ENCODE measurements around the gene WDR43. TPM values are rescaled to one million over a fixed set of nuclear protein-coding genes. Genes with fewer than 3 reads are reported as not detected.

WDR43 gene
- total RNA-seq, 1 donor from 2014 or later, result 21.0 TPM

DNA sequence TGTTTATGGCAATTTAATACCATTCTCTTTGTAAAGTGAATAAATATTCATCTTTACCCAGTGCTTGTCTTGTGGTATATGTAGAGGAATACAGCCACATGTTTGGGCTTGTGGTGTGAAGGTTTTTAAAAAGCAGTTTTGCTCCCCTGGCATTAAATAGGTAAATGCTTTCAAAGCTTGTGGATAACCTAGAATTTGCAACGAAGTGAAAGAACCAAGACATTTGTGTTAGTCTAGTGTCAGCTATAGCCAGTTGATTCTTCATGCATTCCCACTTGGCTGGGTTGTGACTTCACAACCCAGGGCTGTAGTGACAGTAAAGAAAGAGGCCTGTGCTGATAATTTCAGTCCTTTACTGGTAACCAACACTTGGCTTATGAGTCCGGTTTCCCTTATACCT is 53.7 kb downstream of the WDR43 start:
- no peak for DNase-seq
- Histone ChIP-seq H3K4me1 (peaks cover 11% of the 10 kb centered on the region), H3K27me3 (ENCODE audit: low read depth) (no peaks in the 10 kb centered on the region), H3K4me3 (no peak overlapping the region), H3K27ac (replicated peaks) (no peak overlapping the region), H3K36me3 (peaks cover 64% of the 10 kb centered on the region), H3K9me3 (replicated peaks) (peaks cover 6% of the 10 kb centered on the region)
- TF ChIP-seq, protein P1, sequence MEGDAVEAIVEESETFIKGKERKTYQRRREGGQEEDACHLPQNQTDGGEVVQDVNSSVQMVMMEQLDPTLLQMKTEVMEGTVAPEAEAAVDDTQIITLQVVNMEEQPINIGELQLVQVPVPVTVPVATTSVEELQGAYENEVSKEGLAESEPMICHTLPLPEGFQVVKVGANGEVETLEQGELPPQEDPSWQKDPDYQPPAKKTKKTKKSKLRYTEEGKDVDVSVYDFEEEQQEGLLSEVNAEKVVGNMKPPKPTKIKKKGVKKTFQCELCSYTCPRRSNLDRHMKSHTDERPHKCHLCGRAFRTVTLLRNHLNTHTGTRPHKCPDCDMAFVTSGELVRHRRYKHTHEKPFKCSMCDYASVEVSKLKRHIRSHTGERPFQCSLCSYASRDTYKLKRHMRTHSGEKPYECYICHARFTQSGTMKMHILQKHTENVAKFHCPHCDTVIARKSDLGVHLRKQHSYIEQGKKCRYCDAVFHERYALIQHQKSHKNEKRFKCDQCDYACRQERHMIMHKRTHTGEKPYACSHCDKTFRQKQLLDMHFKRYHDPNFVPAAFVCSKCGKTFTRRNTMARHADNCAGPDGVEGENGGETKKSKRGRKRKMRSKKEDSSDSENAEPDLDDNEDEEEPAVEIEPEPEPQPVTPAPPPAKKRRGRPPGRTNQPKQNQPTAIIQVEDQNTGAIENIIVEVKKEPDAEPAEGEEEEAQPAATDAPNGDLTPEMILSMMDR (IDR thresholded peaks at IDR 0.05; ENCODE audit: borderline replicate concordance), result no peak
- intact Hi-C loops (cut with micrococcal nuclease), result no loop called here

DNA sequence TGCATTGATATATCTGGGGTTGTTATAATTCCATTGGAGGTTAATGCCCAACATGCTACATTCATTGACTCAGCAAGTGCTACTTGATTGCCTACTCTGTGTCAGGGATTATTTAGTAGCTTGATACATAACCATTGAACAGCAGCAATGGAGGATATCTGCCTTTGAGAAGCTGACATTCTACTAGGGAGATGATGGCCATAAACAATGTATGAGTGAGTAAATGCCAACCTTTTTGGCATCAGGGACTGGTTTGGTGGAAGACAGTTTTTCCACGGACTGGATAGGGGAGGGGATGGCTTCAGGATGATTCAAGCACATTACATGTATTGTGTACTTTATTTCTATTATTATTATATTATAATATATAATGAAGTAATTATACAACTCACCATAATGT is 54.7 kb downstream of the WDR43 start:
- Histone ChIP-seq H3K27me3 (ENCODE audit: low read depth) (no peaks in the 10 kb centered on the region), H3K4me3 (no peak overlapping the region), H3K27ac (replicated peaks) (no peak overlapping the region), H3K9me3 (replicated peaks) (peaks cover 6% of the 10 kb centered on the region), H3K36me3 (peaks cover 54% of the 10 kb centered on the region), H3K4me1 (peaks cover 11% of the 10 kb centered on the region)
- intact Hi-C loops (cut with micrococcal nuclease), result no loop called here
- no peak for DNase-seq
- TF ChIP-seq, protein P1 (IDR thresholded peaks at IDR 0.05; ENCODE audit: borderline replicate concordance), result no peak

DNA sequence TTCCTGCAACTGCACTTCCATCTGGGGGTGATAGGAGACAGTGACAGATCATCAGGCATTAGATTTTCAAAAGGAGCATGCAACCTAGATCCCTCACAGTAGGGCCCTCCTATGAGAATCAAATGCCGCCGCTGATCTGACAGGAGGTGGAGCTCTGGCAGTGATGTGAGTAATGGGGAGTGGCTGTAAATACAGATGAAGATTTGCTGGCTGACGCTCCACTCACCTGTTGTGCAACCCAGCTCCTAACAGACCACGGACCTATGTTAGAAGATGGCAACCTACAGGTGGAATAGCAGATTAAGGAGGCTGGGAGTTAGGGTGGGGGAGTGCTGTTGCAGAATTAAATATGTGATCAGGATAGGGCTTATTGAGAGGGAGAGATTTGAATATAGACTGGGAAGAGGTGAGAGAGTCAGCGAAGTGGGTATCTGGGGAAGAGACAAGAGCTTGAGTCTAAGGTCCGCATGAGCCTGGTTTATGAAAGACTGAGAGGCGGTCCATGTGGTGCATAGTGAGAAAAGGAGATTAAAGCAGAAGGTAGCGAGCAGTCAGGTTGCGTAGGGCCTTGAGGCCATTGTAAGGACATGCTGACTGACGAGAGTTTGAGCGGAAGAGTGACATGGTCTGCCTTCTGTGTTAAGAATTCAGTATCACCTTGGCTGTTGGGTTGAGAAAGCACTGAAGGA is 55.3 kb downstream of the WDR43 start:
- TF ChIP-seq, protein P1 (IDR thresholded peaks at IDR 0.05; ENCODE audit: borderline replicate concordance), result no peak
- Histone ChIP-seq H3K4me3 (no peak overlapping the region), H3K9me3 (replicated peaks) (peaks cover 6% of the 10 kb centered on the region), H3K27me3 (ENCODE audit: low read depth) (no peaks in the 10 kb centered on the region), H3K36me3 (peaks cover 48% of the 10 kb centered on the region), H3K4me1 (peaks cover 11% of the 10 kb centered on the region), H3K27ac (replicated peaks) (no peak overlapping the region)
- DNase-seq, result no peak
- intact Hi-C loops (cut with micrococcal nuclease), result no loop called here

DNA sequence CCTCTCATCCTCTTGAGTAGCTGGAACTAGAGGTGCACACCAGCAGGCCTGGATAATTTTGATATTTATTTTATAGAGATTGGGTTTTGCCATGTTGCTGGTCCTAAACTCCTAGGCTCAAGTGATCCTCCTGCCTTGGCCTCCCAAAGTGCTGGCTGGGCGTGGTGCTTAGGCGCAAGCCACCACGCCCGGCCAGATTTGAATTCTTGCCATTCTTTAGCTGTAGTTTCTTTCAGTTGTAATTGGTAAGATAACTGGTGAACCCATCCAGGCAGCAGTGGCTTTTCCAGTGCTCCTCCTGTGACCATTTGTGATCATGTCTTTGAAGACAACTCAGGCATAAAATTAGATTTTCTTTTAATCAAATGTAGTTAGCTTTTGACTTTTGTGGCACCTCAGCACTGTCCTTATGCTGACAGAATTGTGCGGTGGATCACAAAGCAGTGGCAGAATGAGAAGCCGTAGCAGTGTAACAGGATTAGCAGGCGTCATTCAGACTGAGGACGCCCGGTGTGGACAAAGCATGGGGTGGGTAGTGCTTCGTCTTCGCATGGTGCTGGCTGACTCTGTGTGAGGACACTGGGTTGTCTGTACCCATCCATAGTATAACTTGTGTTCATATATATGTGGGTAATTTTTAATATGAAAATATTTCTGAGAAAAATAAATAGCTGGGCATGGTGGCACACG is 56.6 kb downstream of the WDR43 start:
- H3K4me3 ChIP-seq, result no peak overlapping the region
- no peak for DNase-seq
- peaks cover 6% of the 10 kb centered on the region for H3K9me3 ChIP-seq (replicated peaks)
- H3K27ac ChIP-seq (replicated peaks), result peak overlapping the region; percentile 53
- H3K4me1 ChIP-seq, result peaks cover 13% of the 10 kb centered on the region
- H3K36me3 ChIP-seq, result peaks cover 35% of the 10 kb centered on the region
- H3K27me3 ChIP-seq (ENCODE audit: low read depth), result no peaks in the 10 kb centered on the region
- TF ChIP-seq, protein P1 (IDR thresholded peaks at IDR 0.05; ENCODE audit: borderline replicate concordance), result no peak
- intact Hi-C loops (cut with micrococcal nuclease), result no loop called here

DNA sequence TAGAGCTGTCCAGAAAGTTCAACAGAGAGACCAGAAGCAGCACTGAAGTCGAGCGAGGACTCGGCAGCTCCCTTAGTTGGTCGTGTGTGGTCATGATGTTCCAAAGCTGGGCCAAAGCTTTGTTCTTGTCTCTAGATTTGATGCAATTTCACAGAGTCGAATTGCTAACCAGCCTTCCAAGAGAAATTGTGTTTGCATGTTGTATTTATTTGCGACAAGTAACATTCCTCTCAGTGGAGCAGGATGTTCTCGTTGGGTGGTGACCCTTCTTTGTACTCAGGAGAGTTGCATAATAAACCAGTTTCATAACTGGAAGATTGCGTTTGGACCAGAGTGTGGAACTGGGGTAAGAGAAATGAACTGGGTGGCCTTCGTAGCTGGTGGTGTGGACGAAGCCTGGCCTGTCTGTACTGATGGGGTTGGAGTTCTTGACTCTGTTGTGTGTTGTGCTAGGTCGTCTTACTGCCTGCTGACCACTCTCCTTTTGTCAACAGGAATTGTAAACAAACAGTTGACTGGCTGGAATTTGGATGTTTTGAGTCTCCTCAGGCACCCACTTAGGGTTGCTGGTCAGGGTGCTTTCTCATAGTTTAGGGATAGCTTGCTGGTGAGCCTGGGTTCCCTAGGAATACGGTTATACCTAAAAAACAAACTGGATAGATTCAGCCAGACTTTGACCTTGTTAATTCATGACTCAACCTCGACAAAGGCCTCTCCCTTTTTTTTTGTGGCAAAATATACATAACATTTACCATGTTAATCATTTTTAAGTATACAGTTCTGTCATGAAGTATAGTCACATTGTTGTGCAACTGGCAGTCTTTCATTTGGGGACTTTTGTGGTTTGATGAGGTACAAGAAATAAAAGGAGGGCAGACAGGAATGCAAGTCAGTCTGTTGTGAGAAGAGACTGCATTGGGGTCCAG is 57.7 kb downstream of the WDR43 start:
- Histone ChIP-seq H3K36me3 (peaks cover 24% of the 10 kb centered on the region), H3K27me3 (ENCODE audit: low read depth) (peaks cover 1% of the 10 kb centered on the region), H3K9me3 (replicated peaks) (peaks cover 6% of the 10 kb centered on the region), H3K4me3 (no peak overlapping the region), H3K4me1 (peaks cover 24% of the 10 kb centered on the region), H3K27ac (replicated peaks) (peak overlapping the region; percentile 53)
- DNase-seq, result no peak
- TF ChIP-seq, protein P1 (IDR thresholded peaks at IDR 0.05; ENCODE audit: borderline replicate concordance), result no peak
- intact Hi-C loops (cut with micrococcal nuclease), result no loop called here
